Activated naive CD4-positive, alpha-beta T cell treated with Interleukin-2 at 50 U/mL for 16 hours (primary cell): Measurements from ENCODE around the gene NUP107.

Source experiments
- DNase-seq: peaks from one replicate; pipeline ENCODE4 v3.0.0-alpha.2; 2020

Gene NUP107

DNA sequence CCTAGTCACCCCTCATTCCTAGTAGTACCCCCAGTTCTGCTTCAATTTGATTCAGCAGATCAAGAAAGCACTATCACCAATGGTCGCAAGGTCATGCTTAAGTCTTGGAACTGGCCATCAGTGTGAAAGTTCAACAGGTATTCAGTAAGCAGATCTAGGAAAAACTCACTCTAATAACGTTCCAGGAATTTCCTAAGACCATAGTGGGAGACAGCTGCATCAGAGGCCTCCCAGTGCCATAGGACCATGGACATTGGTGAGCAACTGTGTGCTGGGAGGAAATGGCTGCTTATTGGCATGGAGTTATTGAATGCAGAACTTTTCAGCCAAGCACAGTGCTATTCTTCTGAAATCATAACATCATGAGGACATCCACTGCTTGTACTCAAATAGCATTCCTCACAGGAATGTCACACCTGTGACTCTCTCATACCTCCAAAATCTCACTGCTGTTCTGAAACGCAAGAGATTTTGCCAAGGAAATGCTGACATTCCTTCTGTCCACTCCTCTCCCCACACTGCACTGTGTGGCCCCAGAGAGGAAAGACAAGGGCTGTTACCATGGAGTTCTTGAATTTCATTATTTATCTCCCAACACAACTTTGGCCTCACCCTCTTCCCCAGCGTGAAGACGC is 90.3 kb downstream of the NUP107 start:
- DNase-seq = no peak

DNA sequence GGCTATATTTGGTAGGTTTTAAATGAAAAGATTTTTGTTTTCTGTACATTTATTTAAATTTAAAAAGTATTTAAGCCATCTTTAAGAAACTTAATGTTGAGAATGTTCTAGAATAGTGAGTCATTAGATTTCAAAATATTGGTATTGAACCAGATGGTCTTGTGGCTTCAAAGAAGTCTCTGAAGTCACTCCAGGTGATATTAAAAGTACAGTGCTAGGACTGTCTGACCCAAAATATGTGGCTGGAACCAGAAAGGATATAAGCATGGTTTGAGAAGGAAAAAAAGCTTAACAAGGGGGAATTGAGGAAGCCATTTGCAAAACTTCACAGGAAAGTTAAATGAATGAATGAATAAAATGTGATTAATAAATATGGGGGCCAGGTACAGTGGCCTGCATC is 92.5 kb downstream of the NUP107 start:
- no peak for DNase-seq

DNA sequence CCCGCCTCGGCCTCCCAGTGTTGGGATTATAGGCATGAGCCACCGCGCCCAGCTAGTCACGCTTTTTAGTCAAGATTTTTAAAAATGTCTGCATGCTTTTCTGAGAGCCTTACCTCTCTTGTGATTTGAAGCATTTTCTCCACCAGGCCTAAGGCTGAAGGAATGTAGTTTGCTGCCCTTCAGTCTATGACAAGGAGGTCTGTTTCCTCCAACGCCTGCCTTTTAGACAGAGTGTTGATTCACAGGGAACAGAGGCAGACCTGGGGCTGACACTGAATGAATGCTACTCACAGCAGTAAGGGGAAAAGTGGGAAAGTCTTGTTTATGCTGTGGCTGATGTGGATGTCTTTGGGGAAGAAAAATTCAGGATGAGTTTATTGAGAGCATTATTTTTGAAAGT is 94.0 kb downstream of the NUP107 start:
- DNase-seq = no peak

DNA sequence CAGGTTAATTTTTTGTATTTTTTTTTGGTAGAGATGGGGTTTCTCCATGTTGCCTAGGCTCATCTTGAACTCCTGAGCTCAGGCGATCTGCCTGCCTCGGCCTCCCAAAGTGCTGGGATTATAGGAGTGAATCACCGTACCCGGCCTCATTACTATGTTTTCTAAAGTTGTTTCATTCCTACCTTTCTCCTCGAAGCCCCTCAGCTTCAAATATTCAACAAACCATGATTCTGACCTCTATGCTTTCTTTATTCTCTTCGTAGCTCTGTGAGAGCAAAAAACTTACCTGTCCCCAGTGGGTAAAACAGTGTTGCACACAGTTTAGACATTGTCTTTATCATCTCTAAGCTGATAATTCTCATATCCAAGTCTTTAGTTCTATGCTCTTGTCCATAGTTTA is 95.0 kb downstream of the NUP107 start:
- no peak for DNase-seq

DNA sequence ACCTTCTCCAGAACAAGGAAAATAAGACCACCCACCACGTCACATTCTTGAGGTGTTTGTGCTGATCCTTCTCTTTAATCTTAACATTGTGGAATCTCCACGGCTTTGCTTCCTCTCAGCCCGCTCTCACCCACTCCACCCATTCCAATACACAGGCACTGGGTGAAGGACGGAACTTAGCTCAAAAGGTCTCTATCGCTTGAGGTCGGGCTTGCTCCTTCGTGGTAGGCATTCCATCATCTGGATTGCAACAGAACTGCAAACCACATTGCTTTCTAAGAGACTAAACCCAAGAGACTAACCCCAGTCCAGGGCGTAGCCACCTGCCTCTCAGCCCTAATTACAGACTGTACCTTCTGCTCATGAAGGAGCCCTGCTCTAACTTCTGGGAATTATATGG is 97.2 kb downstream of the NUP107 start:
- no peak for DNase-seq

DNA sequence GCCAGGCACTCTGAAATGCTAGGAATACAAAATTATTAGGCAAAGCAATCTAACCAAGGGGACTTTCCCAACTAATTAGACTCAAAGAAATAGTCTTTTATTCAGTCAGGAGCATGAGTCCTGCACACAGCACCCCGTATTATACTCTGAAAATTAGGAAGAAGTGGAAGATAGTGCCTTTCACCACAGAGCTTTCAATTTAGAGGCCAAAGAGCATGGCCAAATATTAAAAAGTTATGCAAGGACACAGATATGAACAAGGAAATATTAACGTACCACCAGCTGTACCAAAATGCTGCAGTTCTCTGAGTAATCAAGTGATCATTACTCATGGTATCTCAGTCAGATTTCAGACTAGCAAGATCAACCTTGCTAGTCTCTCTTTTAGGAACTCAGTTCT is 98.6 kb downstream of the NUP107 start:
- DNase-seq = no peak

DNA sequence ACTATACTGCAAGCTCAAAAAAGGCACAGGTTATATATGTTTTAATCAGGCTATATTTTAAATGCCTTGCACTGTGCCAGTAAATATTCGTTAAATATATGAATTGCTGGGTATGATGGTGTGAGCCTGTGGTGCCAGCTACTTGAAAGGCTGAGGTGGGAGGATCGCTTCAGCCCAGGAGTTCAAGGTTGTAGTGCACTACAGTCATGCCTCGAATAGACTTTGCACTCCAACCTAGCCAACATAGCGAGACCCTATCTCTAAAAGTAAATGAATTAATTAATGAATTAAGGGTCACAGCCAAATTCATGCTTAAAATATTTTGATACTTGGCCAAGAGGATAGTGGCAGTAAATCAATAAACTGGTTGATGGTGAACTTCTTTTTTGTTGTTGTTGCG is 99.0 kb downstream of the NUP107 start:
- no peak for DNase-seq

DNA sequence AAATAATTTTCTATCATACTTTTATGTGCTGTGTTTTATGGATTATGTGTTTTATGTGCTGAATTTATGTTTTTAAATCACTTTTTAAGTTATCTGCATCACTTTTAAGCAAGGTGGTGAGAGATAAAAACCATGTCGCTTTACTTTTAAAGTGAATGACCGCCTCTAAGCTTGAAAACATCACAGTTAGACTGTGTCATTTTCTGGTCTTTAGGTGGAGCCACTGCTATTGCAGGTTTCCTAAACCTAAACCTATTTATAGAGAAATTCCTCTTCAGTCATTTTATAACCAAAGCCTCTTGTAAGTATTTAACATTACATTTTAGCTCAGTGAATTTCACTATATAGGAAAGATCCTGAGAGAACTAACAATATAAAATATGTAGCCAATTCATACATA is 100.2 kb downstream of the NUP107 start:
- DNase-seq = no peak

DNA sequence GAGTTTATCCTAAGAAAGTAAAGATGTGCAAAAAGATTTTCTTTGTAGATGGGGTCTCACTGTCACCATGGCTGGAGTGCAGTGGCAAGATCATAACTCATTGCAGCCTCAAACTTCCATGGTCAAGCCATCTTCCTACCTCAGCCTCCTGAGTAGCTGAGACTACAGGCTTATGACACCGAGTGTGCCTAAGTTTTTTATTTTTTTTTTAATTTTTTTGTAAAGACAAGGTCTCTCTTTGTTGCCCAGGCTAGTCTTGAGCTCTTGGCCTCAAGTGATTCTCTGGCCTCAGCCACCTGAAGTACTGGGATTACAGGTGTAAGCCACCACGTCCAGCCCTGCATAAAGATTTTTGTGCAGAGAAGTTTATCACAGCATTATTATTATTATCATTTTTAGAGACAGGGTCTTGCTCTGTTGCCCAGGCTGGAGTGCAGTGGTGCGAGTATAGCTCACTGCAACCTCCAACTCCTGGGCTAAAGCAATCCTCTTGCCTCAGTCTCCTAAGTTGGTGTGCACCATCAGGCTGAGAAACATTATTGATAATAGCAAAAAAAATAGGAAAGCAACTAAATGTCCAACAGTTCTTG is 101.9 kb downstream of the NUP107 start:
- no peak for DNase-seq

DNA sequence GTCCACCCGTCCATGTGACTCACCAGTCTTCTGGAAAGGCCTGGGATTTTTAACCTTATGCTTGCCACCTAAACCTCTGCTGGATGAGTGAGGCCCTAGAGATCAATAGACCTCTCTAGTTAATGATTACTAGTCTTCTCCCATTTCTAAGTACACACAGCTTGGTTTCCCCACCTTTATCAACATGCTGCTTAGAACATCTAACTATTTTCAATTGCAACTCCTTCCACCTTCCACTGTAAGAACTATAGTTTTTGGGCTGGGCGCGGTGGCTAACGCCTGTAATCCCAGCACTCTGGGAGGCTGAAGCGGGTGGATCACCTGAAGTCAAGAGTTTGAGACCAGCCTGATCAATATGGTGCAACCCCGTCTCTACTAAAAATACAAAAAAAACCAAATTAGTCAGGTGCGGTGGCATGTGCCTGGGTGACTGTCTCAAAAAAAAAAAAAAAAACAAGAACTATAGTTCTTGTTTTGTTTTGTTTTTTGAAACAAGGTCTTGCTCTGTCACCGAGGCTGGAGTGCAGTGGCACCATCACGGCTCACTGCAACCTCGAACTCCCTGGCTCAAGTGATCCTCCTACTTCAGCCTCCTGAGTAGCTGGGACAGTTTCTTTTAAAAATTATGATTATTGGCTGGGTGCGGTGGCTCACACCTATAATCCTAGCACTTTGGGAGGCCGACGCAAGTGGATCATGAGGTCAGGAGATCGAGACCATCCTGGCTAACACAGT is 102.5 kb downstream of the NUP107 start:
- DNase-seq = no peak

DNA sequence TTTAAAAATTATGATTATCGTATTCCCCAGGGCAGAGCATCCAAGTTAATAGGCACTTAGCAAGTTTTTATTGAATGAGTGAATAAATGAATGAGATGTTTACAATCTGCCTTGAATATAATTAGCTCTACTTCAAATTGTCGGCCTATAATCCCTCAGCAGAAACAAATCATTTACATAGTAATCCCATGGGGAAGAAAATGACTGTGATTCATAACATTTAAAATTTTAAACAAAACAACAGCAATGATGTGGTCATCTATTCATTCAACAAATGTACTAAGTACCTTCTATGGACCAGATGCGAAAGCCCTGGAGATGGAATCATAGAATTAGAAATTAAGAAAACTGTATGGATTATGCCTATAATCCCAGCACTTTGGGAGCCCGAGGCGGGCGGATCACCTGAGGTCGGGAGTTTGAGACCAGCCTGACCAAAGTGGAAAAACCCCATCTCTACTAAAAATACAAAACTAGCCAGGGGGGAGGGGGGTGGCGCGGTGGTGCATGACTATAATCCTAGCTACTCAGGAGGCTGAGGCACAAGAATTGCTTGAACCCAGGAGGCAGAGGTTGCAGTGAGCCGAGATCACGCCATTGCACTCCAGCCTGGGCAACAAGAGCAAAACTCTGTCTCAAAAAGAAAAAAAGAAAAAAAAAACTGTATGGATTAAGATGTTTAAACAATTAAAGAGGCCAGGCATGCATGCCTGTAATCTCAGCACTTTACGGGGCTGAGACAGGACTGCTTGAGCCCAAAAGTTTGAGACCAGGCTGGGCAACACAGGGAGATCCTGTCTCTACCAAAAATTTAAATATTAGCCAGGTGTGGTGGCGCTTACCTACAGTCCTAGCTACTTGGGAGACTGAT is 103.5 kb downstream of the NUP107 start:
- DNase-seq = no peak

DNA sequence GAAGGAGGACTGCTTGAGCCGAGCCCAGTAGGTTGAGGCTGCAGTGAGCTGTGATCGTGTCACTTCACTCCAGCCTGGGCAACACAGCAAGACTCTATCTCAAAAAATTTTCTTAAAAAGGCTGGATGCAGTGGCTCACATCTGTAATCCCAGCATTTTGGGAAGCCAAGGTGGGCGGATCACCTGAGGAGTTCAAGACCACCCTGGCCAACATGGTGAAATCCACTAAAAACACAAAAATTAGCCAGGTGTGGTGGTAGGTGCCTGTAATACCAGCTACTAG is 104.1 kb downstream of the NUP107 start:
- DNase-seq = no peak

DNA sequence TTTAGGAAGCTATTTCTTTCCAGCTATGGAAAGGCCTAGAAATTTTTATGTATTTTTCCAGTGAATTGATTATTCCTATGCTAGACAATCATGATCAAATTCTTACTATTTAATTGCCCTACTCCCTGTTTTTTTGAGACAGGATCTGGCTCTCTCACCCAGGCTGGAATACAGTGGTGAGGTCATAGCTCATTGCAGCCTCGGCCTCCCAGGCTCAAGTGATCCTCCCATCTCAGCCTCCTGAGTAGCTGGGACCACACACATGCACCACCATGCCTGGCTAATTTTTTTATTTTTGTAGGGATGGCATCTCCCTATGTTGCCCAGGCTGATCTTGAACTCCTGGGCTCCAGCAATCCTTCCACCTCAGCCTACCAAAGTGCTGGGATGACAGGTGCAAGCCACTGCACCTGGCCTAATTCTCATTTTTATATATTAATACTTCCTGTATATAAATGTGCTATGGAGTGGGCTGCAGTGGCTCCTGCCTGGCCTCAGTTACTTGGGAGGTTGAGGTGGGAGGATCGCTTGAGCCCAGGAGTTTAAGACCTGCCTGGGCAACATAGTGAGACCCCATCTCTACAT is 105.2 kb downstream of the NUP107 start:
- DNase-seq = no peak

DNA sequence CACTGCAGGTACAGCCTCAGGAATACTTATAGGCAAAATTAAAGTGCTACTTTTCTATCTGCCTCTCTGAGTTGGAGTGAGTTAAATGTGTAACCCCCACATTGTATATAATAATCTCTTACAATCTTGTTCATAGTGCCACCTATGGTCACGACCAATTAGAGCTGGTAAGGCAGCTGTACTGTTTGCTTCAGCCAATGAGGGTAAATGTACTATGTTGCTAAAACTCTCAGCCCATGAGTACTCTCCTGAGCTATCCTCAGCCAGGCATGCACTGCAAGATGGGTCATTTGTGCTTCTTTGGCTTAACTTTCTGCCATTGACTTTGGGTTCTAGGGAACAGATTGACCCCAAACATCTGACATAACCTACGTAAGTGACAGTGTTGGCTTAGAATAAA is 106.2 kb downstream of the NUP107 start:
- DNase-seq = no peak

DNA sequence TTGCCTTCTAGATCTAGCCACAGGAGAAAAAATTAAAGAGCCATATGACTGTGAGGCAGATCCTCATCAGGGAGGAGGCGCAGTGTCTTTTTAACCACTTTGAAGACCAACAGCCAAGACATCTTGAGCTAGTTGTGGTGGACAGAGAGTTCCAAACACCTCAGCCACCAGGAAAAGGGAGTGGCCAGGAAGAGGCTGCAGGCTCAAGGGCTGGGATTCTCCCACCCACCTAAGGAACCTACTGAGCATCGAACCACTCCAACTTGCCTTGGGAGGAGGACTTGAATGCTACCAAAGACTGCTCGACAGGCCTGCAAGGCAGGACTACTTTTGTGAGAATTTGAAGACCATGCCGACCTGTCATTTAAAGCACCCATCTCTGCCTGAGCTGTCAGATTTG is 106.7 kb downstream of the NUP107 start:
- DNase-seq = no peak

DNA sequence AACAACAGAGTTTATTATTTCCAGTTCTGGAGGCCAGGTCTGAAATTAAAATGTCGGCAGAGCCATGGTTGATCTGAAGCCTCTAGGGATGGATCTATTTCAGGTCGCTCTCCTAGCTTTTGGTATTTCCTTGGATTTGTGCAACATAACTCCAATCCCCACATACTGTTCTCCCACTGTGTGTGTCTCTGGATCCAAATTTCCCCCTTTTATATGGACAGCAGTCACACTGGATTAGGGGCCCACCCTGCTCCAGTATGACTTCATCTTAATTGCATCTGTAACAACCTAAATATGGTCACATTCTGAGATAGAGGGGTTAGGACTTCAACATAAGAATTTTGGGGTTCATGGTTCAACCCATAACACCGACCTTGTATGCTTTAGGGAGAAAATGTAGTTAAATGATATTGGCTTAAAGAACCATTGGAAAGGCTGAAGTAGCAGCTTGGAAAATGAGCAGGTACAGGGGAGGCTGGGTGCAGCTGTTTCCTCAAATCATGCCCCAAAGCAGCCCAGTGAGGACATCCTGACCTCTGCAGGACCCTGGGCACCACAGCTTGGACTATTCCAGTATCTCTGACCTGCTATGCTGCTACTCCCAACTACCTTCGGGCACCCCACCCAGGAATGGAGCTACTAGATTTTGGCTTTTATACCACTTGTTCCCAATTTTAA is 107.3 kb downstream of the NUP107 start:
- no peak for DNase-seq

DNA sequence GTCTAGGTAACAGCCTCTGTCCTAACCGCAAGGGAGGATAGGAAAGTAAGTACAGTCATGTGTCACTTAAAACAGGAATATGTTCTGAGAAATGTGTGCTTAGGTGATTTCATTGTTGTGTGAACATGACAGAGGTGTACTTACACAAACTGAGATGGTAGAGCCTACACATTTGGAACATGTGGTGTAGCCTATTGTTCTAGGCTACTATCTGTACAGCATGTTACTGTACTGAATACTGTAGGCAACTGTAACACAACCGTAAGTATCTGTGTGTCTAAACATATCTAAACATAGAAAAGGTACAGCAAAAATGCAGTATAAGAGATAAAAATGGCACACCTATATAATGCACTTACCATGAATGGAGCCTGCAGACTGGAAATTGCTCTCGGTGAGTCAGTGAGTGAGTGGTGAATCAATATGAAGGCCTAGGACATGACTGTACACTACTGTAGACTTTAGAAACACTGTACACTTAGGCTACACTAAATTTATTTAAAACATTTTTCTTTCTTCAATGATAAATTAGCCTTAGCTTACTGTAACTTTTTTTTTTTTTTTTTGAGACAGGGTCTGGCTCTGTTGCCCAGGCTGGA is 108.0 kb downstream of the NUP107 start:
- no peak for DNase-seq
